ENCODE results near the gene GRIK4.
"Not testable (repeated sequence)": the region's sequence is repeated elsewhere in the genome, so short reads cannot be mapped to it uniquely, and the experiment has no call there.

The GRIK4 gene

DNA sequence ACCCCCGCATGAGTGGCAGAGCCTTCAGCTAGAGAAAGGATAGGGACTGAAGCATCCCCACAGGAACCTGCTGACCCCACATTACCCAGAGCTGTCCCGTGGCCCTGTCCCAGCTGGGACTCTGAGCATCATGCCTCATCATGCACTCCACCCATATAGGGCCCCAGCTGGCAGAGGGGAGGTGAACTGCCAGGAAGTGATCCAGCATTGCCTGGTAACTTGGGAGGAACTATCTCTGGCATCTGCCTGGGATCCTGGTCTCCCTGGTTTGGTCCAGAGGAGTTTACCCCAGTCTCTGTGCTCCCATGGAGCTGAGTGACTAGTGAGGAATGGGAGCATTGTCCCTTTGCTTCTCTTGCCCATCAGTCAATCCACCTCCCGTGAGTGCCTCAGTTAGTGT is 228.8 kb downstream of the GRIK4 start:
- no peak for DNase-seq (ENCODE audit: low read depth in 2 of 2)

DNA sequence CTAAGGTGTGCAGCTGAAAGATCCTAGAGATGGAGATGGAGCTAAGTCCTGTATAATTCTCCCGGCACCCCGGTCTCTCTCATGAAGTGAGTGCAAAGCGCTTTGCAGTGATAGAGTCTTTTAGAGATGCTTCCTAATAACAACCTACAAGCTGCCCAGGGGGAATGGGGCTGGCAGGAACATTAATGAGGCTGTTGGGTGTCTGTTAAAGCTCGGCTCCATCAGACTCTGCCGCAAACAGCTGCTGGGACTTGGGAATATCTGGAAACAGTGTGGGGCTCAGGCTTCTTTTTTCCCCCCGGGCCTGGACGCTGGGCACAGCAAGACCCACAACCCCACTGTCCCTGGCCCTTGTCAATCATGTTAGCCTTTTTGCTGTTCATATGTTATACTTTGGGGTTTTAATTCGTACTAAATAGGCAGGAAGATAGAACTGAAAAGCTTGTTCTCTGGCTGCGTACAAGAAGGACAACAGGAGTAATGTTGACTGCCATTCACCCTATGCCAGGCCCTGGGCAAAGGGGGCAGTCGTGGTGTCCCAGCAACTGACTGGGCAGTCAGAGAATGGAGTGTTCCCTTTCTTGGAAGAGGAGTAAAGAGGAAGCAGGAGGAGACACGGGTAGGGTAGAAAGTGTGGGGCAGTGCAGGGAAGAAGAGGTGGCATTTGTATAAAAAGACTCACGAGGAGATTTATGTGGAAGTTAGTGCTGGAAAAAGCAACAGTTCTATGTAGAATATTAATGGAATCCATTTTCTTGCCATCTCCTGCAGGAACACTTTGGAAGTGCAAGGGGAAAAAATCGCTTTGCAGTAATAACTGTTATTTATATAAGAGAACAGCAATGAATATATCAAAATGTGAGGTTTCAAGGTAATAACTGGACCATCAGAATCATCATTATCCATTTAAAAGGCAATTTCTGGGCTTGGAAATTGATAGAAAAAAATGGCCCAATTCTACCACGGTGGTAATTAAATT is 232.8 kb downstream of the GRIK4 start:
- DNase-seq (ENCODE audit: low read depth in 2 of 2), result no peak

DNA sequence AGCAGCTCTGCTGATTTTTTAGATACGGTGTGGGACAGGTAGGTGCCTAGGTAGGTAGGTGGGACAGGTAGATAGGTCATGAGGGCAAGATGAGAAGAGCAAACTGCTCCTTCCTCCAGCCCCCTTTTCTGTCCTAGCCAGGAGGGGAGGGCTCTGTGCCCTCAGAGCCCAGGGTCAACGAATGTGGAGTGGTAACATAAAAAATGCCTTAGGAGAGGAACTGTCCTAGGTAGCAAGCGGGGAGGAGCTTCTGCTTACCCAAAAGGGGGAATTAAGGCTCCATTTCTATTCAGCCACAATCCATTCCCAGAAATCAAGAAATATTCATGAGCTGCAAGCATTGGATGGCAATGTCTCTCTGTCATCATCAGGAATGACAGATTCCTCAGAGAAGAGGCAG is 234.8 kb downstream of the GRIK4 start:
- no peak for DNase-seq (ENCODE audit: low read depth in 2 of 2)

DNA sequence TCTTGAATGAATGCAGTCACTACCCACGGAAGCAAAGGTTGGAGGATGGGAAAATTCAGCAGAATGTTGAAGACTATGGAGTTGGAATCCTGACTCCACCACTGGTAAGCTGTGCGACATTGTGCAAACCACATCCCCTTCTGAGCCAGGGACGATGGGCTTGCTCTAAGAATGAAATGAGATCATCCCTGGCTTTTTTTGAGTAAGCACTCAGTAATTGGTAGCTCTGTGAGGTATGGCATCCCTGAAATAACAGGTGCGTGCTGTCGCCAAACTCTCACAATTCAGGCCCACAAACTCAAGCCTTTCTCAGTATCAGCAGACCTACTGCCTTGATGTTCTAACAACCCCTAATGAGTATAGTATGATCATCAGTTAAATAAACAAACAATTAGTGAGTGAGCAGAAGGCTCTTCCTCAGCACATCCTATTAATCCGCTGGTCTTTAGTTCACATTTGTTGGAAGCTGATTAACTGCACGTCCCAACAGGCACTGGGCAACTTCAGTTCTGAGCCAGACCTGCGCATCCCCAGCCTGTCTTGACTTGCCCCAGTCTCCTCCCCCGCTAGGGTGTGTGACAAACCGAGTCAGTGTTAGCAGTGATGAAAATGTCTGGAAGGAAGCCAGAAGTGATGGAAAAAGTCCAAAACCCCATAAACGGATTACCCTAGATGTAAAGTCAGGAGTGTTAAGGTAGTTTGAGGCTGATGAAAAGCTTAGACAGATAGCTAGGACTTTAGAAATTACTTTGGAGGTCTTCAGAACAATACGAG is 235.5 kb downstream of the GRIK4 start:
- DNase-seq (ENCODE audit: low read depth in 2 of 2), result no peak

DNA sequence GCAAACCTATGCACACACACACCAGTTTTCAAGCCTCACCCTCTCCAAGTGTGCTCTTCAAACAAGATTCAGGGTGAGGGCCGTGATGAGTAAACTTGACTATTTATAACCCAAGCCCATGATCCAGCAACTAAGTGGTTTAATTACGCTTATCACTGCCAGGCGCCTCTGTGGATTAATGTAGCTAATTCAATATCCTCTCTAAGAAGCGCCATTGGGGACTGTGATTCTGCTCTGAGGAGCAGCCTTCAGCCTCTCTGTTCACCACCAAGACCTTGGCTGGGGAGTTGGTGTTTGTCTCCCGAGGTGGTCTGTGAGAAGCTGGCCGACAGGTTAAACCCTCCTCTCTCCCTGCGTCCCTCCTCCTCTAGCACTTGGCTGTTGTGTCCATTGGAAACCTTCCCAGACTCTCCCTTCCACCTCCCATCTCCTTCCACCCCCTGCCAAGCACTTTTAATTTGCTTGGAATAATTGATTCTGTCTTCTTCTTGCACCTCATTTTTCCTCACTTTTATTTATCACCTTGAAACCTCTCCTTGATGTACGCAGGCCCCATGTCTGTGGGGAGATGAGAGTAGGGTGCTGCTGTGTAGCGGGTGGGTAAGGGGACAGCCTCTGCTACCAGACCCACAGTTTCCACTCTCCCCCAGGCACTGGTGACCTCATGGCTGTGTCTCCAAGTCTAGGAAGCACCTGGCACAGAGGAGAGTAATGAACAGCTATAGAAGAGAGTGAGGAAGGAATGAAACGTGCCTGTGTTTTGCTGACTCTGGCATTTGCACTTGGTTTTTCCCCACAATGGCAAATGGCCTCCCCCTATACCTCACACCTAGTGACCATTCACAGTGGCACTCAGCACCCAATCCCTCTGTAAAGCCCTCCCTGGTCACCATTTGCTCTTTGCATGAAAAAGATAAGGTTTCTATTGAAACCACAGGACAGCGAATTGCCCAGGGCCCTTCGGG is 236.6 kb downstream of the GRIK4 start:
- DNase-seq (ENCODE audit: low read depth in 2 of 2), result no peak

DNA sequence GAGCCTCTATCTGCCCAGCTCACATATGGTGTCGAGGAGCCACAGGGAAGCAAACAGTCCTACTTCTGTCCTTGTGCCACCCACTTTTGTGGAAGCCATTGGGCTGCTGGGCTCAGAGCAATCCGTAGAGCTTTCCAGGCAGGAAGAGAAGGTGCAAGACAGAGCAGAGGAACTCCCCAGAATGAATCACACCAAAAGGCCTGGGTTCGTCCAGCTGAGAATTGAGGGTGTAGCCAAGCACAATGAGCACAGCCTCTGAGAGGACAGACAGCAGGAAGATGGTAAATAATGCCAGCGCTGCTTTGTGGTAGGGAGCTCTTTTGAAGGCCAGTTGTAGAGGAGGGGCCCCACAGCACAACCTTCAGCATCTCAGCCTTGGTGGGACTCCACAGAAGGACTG is 237.8 kb downstream of the GRIK4 start:
- DNase-seq (ENCODE audit: low read depth in 2 of 2), result no peak

DNA sequence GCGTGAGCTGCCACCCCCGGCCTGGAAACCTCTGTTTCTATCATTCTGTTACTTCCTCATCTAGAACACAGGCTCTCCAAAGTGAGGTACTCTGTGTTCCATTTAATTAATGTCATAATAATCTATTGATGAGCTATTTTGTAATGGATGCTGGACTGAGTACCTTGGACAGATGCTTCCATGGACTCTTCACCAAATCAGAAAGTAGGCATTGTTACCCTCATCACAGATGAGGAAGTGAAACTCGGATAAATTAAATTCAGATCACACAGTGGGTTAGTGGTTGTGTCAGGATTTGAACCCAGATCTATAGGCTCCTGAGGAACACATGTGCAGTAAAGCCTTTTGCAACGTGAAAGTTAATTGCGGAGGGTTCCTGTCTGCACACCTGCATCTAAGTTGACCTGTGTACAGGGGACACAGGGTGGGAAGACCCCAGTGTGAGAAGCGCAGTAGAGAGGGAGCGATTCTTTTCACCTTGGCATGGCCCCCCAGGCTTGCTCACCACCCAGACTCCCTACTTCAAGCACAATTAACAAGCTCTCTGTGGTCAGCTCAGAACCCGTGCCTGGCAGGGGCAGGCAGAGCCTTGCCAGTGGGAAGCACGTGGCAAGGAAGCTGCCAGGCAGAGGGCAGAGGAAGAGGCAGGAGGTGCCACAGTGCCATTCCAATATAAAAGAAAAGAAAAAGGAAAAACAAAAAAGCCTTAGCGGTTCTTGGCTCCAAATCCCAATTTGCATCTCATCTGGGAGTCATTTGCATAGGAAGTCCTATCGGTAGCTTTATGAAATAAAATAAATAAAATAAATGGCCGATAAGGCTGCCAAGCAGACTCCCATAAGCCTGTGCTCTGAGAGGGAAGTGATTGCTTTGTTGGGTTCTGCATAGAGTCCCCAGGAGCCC is 239.3 kb downstream of the GRIK4 start:
- DNase-seq (ENCODE audit: low read depth in 2 of 2), result no peak

DNA sequence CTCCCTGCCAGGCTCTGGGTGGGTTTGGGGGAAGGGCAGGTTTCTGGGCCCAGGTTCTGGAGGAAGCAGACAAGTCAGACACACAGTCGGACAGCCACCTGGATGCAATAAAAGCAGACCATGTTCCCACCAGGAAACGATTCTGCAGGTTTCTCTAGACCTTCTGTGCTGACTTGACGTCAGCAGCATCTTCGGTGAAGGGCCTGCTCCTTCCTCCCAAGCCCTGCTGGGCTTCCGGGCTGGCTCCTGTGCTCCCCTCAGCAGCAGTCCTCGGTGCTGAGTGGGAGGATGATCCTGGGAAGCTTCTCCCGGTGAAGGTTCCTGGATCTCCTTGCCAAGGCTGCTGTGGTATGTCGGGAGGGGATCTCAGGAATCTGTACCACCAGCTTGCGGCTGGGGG is 240.0 kb downstream of the GRIK4 start:
- no peak for DNase-seq (ENCODE audit: low read depth in 2 of 2)

DNA sequence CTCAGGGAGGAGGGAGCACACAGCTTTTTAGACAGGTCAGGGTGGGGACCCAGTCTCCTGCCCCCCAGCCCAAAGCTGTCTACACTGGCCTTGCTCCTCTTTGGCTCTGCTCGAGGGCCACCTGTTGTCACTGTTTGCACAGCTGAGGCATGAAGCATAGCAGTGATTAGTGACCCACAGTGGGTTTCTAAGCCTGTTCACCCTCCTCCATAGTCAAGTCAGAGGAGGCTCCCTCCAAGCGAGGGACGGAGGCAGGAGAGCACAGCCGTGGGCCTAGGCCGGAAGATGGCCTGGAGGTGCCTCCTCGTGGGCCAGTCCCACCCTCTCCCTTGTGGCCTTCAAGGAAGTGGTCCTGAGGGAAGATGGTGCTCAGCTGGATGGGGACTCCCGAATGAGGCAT is 241.1 kb downstream of the GRIK4 start:
- no peak for DNase-seq (ENCODE audit: low read depth in 2 of 2)

DNA sequence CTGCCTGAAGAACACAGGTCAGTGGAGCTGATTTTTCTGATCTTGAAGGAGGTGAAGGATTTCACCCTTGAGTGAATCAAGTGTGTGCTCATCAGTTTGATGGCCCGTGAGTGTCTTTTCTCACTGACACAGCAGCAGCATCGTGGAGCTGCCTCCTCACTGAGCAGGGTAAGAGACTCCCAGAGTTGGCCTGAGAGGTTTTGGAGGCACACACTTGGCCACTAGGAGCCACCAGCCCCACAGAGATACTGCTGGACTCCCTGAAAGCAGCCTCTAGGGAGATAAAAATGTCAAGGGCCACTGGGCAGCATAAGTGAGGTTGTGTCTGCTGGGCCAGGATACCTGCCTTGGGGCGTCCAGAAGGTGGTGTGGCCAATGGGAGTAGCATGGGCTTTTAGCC is 245.4 kb downstream of the GRIK4 start:
- DNase-seq (ENCODE audit: low read depth in 2 of 2), result no peak

DNA sequence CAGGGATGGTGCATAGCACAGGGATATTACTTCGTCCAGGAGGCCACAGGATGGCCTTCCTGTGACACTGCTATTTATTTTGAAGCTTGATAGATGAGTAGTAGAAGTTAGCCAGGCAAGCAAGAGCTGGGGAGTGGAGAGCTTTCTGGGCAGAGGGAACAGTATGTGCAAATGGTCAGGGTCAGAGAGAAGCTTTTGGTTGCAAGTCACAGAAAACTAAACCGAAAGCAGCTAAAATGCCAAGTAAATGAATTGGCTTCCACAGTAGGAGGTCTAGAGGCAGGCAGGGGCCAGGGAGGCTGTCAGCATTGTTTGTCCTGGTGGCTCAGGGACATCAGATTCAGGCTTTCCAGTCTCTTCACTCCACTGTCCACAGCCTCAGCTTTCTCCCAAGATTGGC is 247.5 kb downstream of the GRIK4 start:
- no peak for DNase-seq (ENCODE audit: low read depth in 2 of 2)

DNA sequence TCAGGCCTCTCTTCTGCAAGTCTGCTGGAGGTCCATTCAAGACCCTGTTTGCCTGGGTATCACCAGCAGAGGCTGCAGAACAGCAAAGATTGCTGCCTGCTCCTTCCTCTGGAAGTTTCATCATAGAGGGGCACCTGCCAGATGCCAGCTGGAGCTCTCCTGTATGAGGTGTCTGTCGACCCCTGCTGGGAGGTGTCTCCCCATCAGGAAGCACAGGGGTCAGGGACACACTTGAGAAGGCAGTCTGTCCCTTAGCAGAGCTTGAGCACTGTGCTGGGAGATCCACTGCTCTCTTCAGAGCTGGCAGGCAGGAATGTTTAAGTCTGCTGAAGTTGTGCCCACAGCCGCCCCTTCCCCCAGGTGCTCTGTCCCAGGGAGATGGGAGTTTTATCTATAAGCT is 254.2 kb downstream of the GRIK4 start:
- not testable (repeated sequence) for DNase-seq (ENCODE audit: low read depth in 2 of 2)

DNA sequence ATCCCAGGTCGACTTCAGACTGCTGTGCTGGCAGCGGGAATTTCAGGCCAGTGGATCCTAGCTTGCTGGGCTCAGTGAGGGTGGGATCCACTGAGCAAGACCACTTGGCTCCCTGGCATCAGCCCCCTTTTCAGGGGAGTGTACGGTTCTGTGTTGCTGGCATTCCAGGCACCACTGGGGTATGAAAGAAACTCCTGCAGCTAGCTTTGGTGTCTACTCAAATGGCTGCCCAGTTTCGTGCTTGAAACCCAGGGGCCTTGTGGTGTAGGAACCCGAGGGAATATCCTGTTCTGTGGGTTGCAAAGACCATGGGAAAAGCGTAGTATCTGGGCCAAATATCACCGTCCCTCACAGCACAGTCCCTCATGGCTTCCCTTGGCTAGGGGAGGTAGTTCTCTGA is 254.8 kb downstream of the GRIK4 start:
- DNase-seq (ENCODE audit: low read depth in 2 of 2), result no peak

DNA sequence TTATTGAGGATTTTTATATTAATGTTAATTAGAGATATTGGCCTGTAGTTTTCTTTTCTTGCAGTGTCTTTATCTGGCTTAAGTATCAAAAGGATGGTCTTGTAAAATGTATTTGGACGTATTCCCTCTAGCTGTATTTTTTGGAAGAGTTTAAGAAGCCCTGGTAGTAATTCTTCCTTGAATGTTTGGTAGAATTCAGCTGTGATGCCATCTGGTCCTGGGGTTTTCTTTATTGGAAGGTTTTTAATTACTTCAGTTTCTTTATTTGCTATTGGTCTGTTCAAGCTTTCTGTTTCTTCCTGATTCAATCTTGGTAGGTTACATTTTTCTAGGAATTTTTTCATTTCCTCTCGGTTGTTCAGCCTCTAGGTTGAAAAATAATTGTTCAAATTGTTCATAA is 257.4 kb downstream of the GRIK4 start:
- DNase-seq (ENCODE audit: low read depth in 2 of 2), result no peak

DNA sequence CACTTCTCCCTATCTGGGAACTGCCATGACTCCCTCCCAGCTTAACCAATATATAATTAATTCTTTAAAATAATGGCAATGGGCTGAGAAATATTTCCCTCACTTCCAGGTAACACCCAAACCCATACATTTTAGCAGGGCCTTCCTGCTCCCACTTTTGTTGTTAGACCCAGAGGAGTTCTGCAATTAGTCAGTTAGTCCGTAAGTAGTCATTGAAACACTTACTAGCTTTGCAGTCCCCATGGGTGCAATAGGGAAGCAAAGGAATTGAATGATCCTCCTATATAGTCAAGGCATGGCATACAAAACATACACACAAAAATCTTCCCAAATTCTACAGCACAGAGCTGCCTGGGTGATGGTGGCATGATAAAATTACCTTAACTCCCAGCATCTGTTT is 258.4 kb downstream of the GRIK4 start:
- DNase-seq (ENCODE audit: low read depth in 2 of 2), result no peak

DNA sequence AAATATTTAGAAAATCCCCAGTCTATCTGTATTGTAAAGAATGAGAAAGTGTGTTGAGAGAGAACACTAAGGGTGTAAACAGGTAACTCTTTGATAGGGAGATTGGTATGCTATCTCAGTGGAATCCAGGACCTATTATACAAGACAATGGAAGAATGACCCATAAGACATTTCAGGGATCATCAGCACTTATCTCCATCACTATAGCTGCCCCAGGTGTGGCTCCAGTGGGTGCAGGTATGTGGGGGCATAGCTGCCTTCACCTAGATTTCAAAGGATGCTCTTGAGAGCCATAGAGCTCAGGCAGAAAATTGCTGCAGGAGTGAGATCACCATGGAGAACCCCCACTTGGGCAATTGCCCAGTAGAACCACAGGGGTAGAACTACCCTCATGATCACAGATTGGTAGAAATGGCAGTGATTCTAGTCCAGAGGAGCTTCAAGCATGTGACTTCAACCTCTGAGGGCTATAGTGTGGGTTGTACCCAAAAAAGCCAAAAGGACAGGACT is 260.1 kb downstream of the GRIK4 start:
- DNase-seq (ENCODE audit: low read depth in 2 of 2), result no peak

DNA sequence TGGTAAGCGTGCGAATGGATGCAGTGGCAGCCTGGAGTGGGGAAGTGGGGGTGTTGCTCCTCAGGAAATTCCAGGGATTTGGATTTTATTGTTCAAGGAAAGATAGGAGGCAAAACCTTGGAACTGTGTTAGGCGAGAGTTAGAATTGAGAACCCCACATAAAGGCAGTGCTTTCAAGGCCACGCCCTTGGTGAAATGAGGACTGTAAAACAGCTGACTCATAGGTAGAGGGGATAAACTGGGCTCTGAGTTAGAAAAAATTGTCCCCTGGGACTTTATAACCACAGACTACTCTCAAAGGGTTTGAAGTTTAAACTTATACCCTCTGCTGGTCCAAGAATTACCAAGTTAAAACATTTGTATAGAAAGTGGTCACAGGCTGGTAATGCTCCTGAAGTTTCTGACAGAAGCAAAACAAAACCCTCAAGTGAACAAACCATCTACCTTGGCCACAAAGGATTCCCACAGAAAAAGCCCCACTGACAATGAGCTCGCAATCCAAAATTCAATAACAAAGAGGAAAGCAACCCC is 262.0 kb downstream of the GRIK4 start:
- no peak for DNase-seq (ENCODE audit: low read depth in 2 of 2)

DNA sequence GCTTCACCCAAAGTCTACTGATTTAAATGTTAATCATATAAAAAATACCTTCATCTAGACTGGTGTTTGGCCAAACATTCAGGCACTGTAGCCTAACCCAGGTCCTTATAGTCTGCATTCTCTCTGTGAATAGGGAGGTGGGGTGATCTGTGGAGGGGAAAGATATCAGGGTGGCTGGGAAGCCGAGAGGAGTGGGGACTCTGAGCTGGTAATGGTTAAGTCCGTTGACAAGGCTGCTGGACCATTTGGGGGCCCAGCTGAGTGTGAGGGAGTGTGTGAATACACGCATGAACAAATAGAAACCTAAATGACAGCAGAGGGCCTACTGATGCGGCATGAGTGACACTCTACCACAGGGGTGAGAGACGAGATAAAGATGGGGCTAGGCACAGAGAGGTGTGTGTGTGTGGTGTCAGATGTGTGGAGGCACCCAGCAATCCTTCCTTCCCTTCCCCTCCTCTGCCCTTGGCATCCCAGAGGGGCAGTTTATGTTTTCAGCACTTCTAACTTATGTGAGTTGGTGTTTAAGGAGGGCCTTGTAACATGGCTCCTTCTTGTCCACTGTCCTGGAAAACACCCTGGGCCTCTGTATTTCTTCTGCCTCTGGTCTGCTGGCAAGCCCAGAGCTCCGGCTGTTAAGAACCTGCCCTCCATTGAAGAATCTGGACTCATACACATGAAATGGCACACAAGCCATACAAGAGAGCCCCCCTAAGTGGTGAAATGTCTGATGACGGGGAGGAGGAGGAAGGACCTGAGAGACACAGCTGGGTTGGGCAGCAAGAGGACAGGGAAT is 263.2 kb downstream of the GRIK4 start:
- no peak for DNase-seq (ENCODE audit: low read depth in 2 of 2)

Data from stimulated activated CD4-positive, alpha-beta T cell treated with anti-CD3 and anti-CD28 coated beads, Interleukin-1b, Interleukin-23, amount 100 ng/mL, for 1 hour (primary cell).